ENCODE data around the gene NT5C3A.

Gene NT5C3A

GRCh38 chr7:33079763-33080690 lies 17.5 kb upstream of the NT5C3A start:
- no peak overlapping the region for H3K4me3 Mint-ChIP-seq
- no peaks in the 10 kb centered on the region for H3K9me3 Mint-ChIP-seq
- no peak overlapping the region for H3K27ac Mint-ChIP-seq
- peaks cover 10% of the 10 kb centered on the region for H3K27me3 Mint-ChIP-seq (ENCODE audit: low read depth, poor library complexity)
- no peak for DNase-seq
- no peak for TF ChIP-seq CTCF (IDR thresholded peaks at IDR 0.05)
- no peaks in the 10 kb centered on the region for H3K36me3 Mint-ChIP-seq (ENCODE audit: low read depth)
- H3K4me1 Mint-ChIP-seq: no peaks in the 10 kb centered on the region

- no peak for DNase-seq
- no peak overlapping the region for H3K27ac Mint-ChIP-seq
- peaks cover 10% of the 10 kb centered on the region for H3K27me3 Mint-ChIP-seq (ENCODE audit: low read depth, poor library complexity)
- no peaks in the 10 kb centered on the region for H3K9me3 Mint-ChIP-seq
- TF ChIP-seq CTCF (IDR thresholded peaks at IDR 0.05): no peak
- H3K4me1 Mint-ChIP-seq: no peaks in the 10 kb centered on the region
- H3K36me3 Mint-ChIP-seq (ENCODE audit: low read depth): no peaks in the 10 kb centered on the region
- H3K4me3 Mint-ChIP-seq: no peak overlapping the region
These were observed 16.5 kb upstream of the NT5C3A start for GRCh38 chr7:33079096-33079495.

- no peaks in the 10 kb centered on the region for H3K36me3 Mint-ChIP-seq (ENCODE audit: low read depth)
- DNase-seq: no peak
- no peak overlapping the region for H3K4me3 Mint-ChIP-seq
- H3K9me3 Mint-ChIP-seq: peaks cover 7% of the 10 kb centered on the region
- no peaks in the 10 kb centered on the region for H3K4me1 Mint-ChIP-seq
- peaks cover 10% of the 10 kb centered on the region for H3K27me3 Mint-ChIP-seq (ENCODE audit: low read depth, poor library complexity)
- TF ChIP-seq CTCF (IDR thresholded peaks at IDR 0.05): no peak
- H3K27ac Mint-ChIP-seq: no peak overlapping the region
These were observed 14.2 kb upstream of the NT5C3A start for GRCh38 chr7:33076737-33077136.

- Mint-ChIP-seq H3K4me1 (no peaks in the 10 kb centered on the region), H3K36me3 (ENCODE audit: low read depth) (no peaks in the 10 kb centered on the region), H3K9me3 (peaks cover 14% of the 10 kb centered on the region), H3K27me3 (ENCODE audit: low read depth, poor library complexity) (peaks cover 10% of the 10 kb centered on the region), H3K4me3 (no peak overlapping the region), H3K27ac (no peak overlapping the region)
- no peak for DNase-seq
- no peak for TF ChIP-seq CTCF (IDR thresholded peaks at IDR 0.05)
These were observed 13.4 kb upstream of the NT5C3A start for GRCh38 chr7:33075818-33076518.

- no peaks in the 10 kb centered on the region for H3K4me1 Mint-ChIP-seq
- no peak for DNase-seq
- peaks cover 9% of the 10 kb centered on the region for H3K27me3 Mint-ChIP-seq (ENCODE audit: low read depth, poor library complexity)
- no peak overlapping the region for H3K27ac Mint-ChIP-seq
- H3K9me3 Mint-ChIP-seq: peaks cover 40% of the 10 kb centered on the region
- TF ChIP-seq CTCF (IDR thresholded peaks at IDR 0.05): no peak
- H3K36me3 Mint-ChIP-seq (ENCODE audit: low read depth): no peaks in the 10 kb centered on the region
- H3K4me3 Mint-ChIP-seq: no peak overlapping the region
These were observed 10.7 kb upstream of the NT5C3A start for GRCh38 chr7:33073243-33073642.

Measured in nephron progenitor cell (in vitro differentiated cells).